ENCODE results near the gene DNAJB2.

DNAJB2 gene

DNA sequence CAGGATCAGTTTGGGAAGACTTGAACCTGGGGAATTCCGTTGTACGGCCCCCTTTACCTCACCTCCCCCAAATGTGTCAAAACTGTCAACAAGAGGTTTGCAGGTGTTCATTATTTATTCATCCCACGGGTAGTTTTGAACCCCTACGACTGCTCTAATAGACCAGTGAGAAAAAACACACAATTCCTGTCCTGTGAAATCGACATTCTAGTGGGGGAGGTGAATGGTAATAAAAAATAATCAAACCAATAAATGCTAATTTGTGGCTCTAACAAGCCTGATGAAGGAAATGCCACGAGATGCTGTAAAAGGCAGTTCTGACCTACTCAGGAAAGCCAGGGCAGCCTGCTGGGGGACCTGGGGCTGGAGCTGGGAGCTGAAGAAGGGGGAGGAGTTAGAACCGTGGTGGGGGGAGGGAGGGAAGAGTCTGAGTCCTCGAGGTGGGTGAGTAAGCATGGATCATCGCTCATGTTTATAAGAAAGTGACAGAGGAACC, 463 bp upstream of the DNAJB2 start:
- H3K4me1 ChIP-seq = peaks cover 45 to 61% (median 59%) of the 10 kb centered on the region in 10 experiments
- peak overlapping the region; percentile 77 to 98 (median 93) for H3K4me2 ChIP-seq
- peak overlapping the region; percentile 25 to 76 (median 60); a peak in 18 of 20 replicates for H3K4me3 ChIP-seq
- no peaks in the 10 kb centered on the region for H3K9me3 ChIP-seq (replicated peaks in 1 of 11)
- no peak for TF ChIP-seq Cebpa-rat (IDR thresholded peaks at IDR 0.05)
- H3K27me3 ChIP-seq = no peaks in the 10 kb centered on the region
- peak overlapping the region; percentile 52 to 96 (median 81); a peak in 20 of 22 replicates for H3K9ac ChIP-seq
- peaks cover 0 to 32% (median 0%) of the 10 kb centered on the region in 11 experiments; a peak in 5 of 22 replicates for H3K36me3 ChIP-seq
- H4K20me1 ChIP-seq = peaks cover 9 to 33% (median 17%) of the 10 kb centered on the region in 11 experiments; a peak in 16 of 22 replicates
- H3K27ac ChIP-seq = peak overlapping the region; percentile 39 to 97 (median 81); a peak in 21 of 22 replicates

DNA sequence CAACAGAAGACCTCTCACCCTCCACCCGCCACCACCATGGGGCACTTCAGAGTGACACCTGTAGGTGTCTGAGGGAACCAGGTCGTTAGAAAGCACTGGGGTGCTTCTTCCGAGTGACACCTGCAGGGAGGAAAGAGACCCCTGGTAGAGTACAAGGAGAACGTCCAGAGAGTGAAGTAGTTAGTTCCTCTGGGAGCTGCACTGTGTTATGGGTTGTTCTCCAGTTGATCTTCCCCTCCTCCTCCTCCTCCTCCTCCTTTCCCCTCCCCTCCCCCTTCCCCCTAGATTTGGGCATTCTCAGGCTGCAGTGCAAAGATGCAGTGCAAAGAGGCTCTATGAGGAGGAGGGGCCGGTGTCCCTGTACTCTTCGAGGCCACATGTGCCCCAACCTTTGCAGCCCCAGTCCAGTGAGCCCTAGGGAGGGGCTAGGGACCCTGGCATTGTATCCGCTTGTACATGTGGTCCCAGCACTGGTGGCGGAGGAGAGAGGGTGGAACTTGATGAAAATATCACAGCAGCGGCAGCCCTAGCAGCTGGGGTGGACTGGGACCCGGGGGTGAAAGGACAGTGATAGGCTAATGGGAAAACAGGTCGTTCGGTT, 850 bp downstream of the DNAJB2 start:
- Histone ChIP-seq H3K4me2 (peak overlapping the region; percentile 82 to 98 (median 94)), H3K9me3 (replicated peaks in 1 of 11) (no peaks in the 10 kb centered on the region), H3K27me3 (no peaks in the 10 kb centered on the region), H4K20me1 (peaks cover 16 to 45% (median 24%) of the 10 kb centered on the region in 11 experiments; a peak in 16 of 22 replicates), H3K36me3 (peaks cover 0 to 45% (median 0%) of the 10 kb centered on the region in 11 experiments; a peak in 6 of 22 replicates), H3K27ac (peak overlapping the region; percentile 72 to 97 (median 84); a peak in 20 of 22 replicates), H3K4me3 (peak overlapping the region; percentile 57 to 76 (median 65)), H3K9ac (peak overlapping the region; percentile 71 to 96 (median 82)), H3K4me1 (peaks cover 56 to 74% (median 72%) of the 10 kb centered on the region in 10 experiments)
- TF ChIP-seq Cebpa-rat (IDR thresholded peaks at IDR 0.05) = no peak

DNA sequence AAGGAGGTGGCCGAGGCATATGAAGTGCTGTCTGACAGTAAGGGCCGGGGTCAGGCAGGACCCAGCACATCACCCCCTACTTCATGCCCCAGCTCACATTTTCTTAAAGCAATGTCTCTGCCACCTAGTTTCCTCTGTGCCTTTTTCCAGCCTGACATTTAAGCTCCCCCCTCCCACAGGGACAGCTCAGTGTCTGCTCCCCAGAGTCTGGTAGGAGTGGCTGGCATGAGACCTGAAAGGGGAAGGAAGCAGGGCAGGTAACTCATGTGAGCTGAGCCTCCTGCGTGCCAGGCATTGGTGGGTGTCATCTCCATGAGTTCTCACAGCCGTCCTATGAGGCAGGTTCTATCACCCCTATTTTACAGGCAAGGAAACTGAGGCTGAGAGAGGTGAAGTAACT, 1.5 kb downstream of the DNAJB2 start:
- Histone ChIP-seq H3K4me2 (peak overlapping the region; percentile 82 to 98 (median 94)), H3K4me1 (peaks cover 62 to 80% (median 79%) of the 10 kb centered on the region in 10 experiments), H3K4me3 (peak overlapping the region in 4 of 10 experiments; percentile 65 to 76 (median 66); a peak in 4 of 20 replicates), H3K9ac (peak overlapping the region in 8 of 11 experiments; percentile 7 to 96 (median 82); a peak in 10 of 22 replicates), H4K20me1 (peaks cover 17 to 52% (median 28%) of the 10 kb centered on the region in 11 experiments; a peak in 16 of 22 replicates), H3K27ac (peak overlapping the region in 1 of 11 experiments; percentile 97; a peak in 1 of 22 replicates), H3K36me3 (peaks cover 0 to 52% (median 0%) of the 10 kb centered on the region in 11 experiments; a peak in 6 of 22 replicates), H3K9me3 (replicated peaks in 1 of 11) (no peaks in the 10 kb centered on the region), H3K27me3 (no peaks in the 10 kb centered on the region)
- no peak for TF ChIP-seq Cebpa-rat (IDR thresholded peaks at IDR 0.05)

DNA sequence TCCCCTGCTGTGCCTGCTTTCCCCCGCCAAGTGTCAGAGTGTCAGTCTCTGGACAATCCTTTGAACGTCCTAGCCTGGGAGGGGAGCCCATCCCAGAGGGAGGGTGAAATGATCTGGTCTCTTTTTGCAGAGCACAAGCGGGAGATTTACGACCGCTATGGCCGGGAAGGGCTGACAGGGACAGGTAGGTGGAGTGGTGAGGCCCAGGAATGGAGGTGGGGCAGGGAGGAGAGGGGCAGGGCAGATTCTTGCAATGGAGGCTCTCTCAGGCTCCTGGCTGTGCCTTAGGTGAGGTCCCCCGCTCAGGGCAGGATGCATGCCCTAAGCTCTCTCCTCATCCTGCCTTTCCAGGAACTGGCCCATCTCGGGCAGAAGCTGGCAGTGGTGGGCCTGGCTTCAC, 2.4 kb downstream of the DNAJB2 start:
- H3K9ac ChIP-seq = peak overlapping the region in 6 of 11 experiments; percentile 29 to 96 (median 80); a peak in 9 of 22 replicates

DNA sequence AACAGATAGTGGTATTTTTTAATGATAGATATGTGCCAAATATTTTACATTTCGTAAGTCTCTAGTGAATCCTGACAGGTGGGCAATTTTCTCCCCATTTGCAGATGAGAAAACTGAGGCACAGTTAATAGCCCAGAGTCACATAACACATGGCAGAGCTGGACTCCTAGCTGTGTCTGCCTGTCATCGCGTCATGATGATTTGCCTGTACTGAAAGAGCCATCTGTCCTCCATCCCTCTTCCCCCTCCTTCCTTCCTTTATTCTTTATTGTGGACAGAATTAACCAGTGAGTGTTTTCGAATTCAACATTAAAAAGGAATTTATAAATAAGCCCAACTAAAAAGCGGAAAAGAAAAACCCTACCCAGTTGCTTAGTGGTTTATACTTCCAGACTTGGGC, 3.2 kb downstream of the DNAJB2 start:
- Histone ChIP-seq H3K27ac (peak overlapping the region in 2 of 11 experiments; percentile 28 to 43; a peak in 2 of 22 replicates), H3K36me3 (peaks cover 0 to 58% (median 0%) of the 10 kb centered on the region in 11 experiments; a peak in 7 of 22 replicates), H3K4me2 (peak overlapping the region; percentile 82 to 98 (median 94)), H4K20me1 (peaks cover 17 to 63% (median 28%) of the 10 kb centered on the region in 11 experiments; a peak in 16 of 22 replicates), H3K4me1 (peaks cover 63 to 90% (median 89%) of the 10 kb centered on the region in 10 experiments), H3K9me3 (replicated peaks in 1 of 11) (no peaks in the 10 kb centered on the region), H3K4me3 (no peak overlapping the region), H3K9ac (peak overlapping the region in 7 of 11 experiments; percentile 18 to 53 (median 48); a peak in 10 of 22 replicates), H3K27me3 (no peaks in the 10 kb centered on the region)
- TF ChIP-seq Cebpa-rat (IDR thresholded peaks at IDR 0.05) = no peak

More for the DNA sequence above, 2.4 kb downstream of the DNAJB2 start:
- no peaks in the 10 kb centered on the region for H3K27me3 ChIP-seq
- peaks cover 0 to 58% (median 0%) of the 10 kb centered on the region in 11 experiments; a peak in 7 of 22 replicates for H3K36me3 ChIP-seq
- H4K20me1 ChIP-seq = peaks cover 17 to 59% (median 28%) of the 10 kb centered on the region in 11 experiments; a peak in 16 of 22 replicates
- no peaks in the 10 kb centered on the region for H3K9me3 ChIP-seq (replicated peaks in 1 of 11)
- peak overlapping the region; percentile 82 to 98 (median 94) for H3K4me2 ChIP-seq
- peak overlapping the region in 2 of 11 experiments; percentile 18 to 40; a peak in 1 of 22 replicates for H3K27ac ChIP-seq
- no peak for TF ChIP-seq Cebpa-rat (IDR thresholded peaks at IDR 0.05)
- peaks cover 63 to 89% (median 86%) of the 10 kb centered on the region in 10 experiments for H3K4me1 ChIP-seq
- H3K4me3 ChIP-seq = no peak overlapping the region

DNA sequence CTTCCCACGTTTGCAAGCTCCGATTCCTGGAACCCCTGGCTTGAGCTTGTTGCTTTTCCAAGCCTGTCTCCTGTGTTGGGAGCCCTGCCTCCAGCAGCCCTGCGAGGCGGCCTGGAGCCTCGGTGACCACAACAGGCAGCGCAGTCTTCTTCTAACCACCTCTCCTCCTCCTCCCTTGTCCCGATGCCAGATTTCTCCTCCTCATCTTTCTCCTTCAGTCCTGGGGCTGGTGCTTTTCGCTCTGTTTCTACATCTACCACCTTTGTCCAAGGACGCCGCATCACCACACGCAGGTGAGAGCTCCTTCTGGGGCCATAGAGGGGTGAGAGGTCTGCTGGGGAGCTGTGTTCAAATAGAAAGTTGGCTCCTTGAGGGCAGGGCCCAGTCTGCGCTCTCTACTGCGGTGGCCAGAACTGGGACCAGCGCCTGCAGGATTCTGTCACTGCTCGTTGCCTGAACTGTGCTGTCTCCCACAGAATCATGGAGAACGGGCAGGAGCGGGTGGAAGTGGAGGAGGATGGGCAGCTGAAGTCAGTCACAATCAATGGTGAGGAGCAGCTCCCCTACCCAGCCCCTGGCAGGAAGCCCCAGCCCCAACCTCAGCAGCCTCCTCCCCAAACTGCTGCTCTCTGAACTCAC, 3.9 kb downstream of the DNAJB2 start:
- H3K4me2 ChIP-seq = peak overlapping the region; percentile 82 to 98 (median 94)
- no peak overlapping the region for H3K4me3 ChIP-seq
- peaks cover 17 to 63% (median 28%) of the 10 kb centered on the region in 11 experiments; a peak in 16 of 22 replicates for H4K20me1 ChIP-seq
- no peaks in the 10 kb centered on the region for H3K27me3 ChIP-seq
- peak overlapping the region in 8 of 11 experiments; percentile 5 to 53 (median 46); a peak in 12 of 22 replicates for H3K9ac ChIP-seq
- H3K9me3 ChIP-seq (replicated peaks in 1 of 11) = no peaks in the 10 kb centered on the region
- peaks cover 59 to 89% (median 82%) of the 10 kb centered on the region in 10 experiments for H3K4me1 ChIP-seq
- peaks cover 0 to 58% (median 0%) of the 10 kb centered on the region in 11 experiments; a peak in 7 of 22 replicates for H3K36me3 ChIP-seq
- no peak for TF ChIP-seq Cebpa-rat (IDR thresholded peaks at IDR 0.05)
- peak overlapping the region in 3 of 11 experiments; percentile 25 to 43 (median 28); a peak in 3 of 22 replicates for H3K27ac ChIP-seq

DNA sequence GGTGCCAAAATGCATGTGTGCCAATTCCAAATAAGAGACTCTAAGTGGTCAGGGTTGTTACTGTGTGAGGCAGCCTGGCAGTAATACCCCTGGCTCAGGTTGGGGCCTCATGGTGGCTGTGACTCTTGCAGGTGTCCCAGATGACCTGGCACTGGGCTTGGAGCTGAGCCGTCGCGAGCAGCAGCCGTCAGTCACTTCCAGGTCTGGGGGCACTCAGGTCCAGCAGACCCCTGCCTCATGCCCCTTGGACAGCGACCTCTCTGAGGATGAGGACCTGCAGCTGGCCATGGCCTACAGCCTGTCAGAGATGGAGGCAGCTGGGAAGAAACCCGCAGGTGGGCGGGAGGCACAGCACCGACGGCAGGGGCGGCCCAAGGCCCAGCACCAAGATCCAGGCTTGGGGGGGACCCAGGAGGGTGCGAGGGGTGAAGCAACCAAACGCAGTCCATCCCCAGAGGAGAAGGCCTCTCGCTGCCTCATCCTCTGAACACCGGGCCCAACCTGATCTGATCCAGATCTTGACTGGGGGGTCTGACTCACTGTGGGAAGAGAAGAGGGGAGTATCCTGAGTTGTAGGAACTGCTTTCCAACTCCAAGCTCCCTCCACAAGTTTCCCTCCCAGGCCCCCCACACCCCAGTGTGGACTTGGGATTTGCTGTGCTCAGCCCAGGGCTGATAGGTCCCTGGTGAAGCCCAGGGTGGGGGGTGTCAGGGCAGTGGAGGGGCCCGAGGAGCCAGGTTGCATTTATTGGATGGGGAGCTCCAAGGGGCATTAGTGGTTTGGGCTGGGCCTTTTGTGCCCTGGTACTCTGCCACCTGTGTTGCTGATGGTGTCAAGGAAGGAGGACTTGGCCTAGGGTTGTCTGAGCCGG, 5.6 kb downstream of the DNAJB2 start:
- Histone ChIP-seq H3K4me3 (no peak overlapping the region; a peak in 1 of 20 replicates), H3K9me3 (replicated peaks in 1 of 11) (no peaks in the 10 kb centered on the region), H3K27me3 (no peaks in the 10 kb centered on the region), H3K27ac (no peak overlapping the region), H3K4me2 (peak overlapping the region; percentile 48 to 98 (median 82)), H3K36me3 (peaks cover 0 to 58% (median 0%) of the 10 kb centered on the region in 11 experiments; a peak in 7 of 22 replicates), H4K20me1 (peaks cover 17 to 63% (median 28%) of the 10 kb centered on the region in 11 experiments; a peak in 16 of 22 replicates), H3K4me1 (peaks cover 52 to 83% (median 69%) of the 10 kb centered on the region in 10 experiments), H3K9ac (peak overlapping the region in 4 of 11 experiments; percentile 2 to 64 (median 24); a peak in 4 of 22 replicates)
- TF ChIP-seq Cebpa-rat (IDR thresholded peaks at IDR 0.05) = no peak

All from BLaER1 treated with 17β-estradiol and CSF1 and Interleukin-3, amounts not matched to agents 10 nM and 100 nM (cell line).